H9 (cell line): ENCODE data around the gene KRR1. TPM values are rescaled to one million over a fixed set of nuclear protein-coding genes. Genes with fewer than 3 reads are reported as not detected.

Experiments used
- DNase-seq: peaks from one replicate; pipeline ENCODE4 v3.0.0-alpha.2; 2017
- H2AFZ ChIP-seq: one replicate; pipeline ENCODE4 v1.6.1; 2013; ENCODE audit warnings: mild to moderate bottlenecking, low read length, control low read depth, moderate library complexity
- H2AK5ac ChIP-seq: 2 replicates; pipeline ENCODE4 v1.6.1; 2013; ENCODE audit warnings: low read length, control low read depth, mixed read lengths; ENCODE audit not compliant: insufficient read length
- H2BK120ac ChIP-seq: one replicate; pipeline ENCODE4 v1.6.1; 2013; ENCODE audit warnings: low read depth, mild to moderate bottlenecking, low read length, control low read depth, inconsistent platforms; ENCODE audit not compliant: poor library complexity, severe bottlenecking
- H2BK12ac ChIP-seq: 2 replicates; pipeline ENCODE4 v1.6.1; 2013; ENCODE audit warnings: low read length, control low read depth, mixed read lengths, low read depth; ENCODE audit not compliant: insufficient read length
- H2BK15ac ChIP-seq: 2 replicates; pipeline ENCODE4 v1.6.1; 2013; ENCODE audit warnings: low read depth, low read length, control low read depth
- H2BK20ac ChIP-seq: one replicate; pipeline ENCODE4 v1.6.1; 2013; ENCODE audit warnings: low read depth, mild to moderate bottlenecking, low read length, control low read depth, inconsistent platforms; ENCODE audit not compliant: poor library complexity, severe bottlenecking
- H2BK5ac ChIP-seq: 2 replicates; pipeline ENCODE4 v1.6.1; 2013; ENCODE audit warnings: low read length, control low read depth, mixed read lengths; ENCODE audit not compliant: insufficient read length
- H3K14ac ChIP-seq: 2 replicates; pipeline ENCODE4 v1.6.1; 2013; ENCODE audit warnings: low read length, control low read depth; ENCODE audit not compliant: insufficient read depth
- H3K18ac ChIP-seq: 2 replicates; pipeline ENCODE4 v1.6.1; 2013; ENCODE audit warnings: low read depth, mild to moderate bottlenecking, mixed read lengths, low read length, control low read depth; ENCODE audit not compliant: insufficient read length
- H3K23ac ChIP-seq: 2 replicates; pipeline ENCODE4 v1.6.1; 2013; ENCODE audit warnings: low read length, control low read depth, mixed read lengths, low read depth; ENCODE audit not compliant: insufficient read length
- H3K23me2 ChIP-seq: 2 replicates; pipeline ENCODE4 v1.6.1; 2013; ENCODE audit warnings: low read depth, mild to moderate bottlenecking, mixed read lengths, low read length, control low read depth; ENCODE audit not compliant: insufficient read length, poor library complexity, severe bottlenecking
- H3K27ac ChIP-seq: 2 replicates; pipeline ENCODE4 v1.5.1; 2013; ENCODE audit warnings: low read length, control low read depth, mixed read lengths, low read depth; ENCODE audit not compliant: insufficient read length
- H3K27me3 ChIP-seq: 2 replicates; pipeline ENCODE4 v1.6.1; 2013; ENCODE audit warnings: low read length, control low read depth, inconsistent platforms; ENCODE audit not compliant: insufficient read depth
- H3K4ac ChIP-seq: 2 replicates; pipeline ENCODE4 v1.6.1; 2013; ENCODE audit warnings: low read depth, mild to moderate bottlenecking, control low read depth, inconsistent platforms, low read length, moderate library complexity
- H3K4me1 ChIP-seq: 2 replicates; pipeline ENCODE4 v1.6.1; 2013; ENCODE audit warnings: low read length, control low read depth, inconsistent platforms; ENCODE audit not compliant: insufficient read depth
- H3K4me2 ChIP-seq: 2 replicates; pipeline ENCODE4 v1.6.1; 2013; ENCODE audit warnings: low read length, control low read depth, mixed read lengths; ENCODE audit not compliant: insufficient read length, insufficient read depth
- H3K56ac ChIP-seq: 2 replicates; pipeline ENCODE4 v1.6.1; 2013; ENCODE audit warnings: low read depth, mild to moderate bottlenecking, mixed read lengths, low read length, control low read depth; ENCODE audit not compliant: insufficient read length
- H3K79me1 ChIP-seq: 2 replicates; pipeline ENCODE4 v1.6.1; 2013; ENCODE audit warnings: low read depth, mild to moderate bottlenecking, moderate library complexity, low read length, control low read depth, inconsistent platforms; ENCODE audit not compliant: insufficient read depth, poor library complexity, severe bottlenecking
- H3K79me2 ChIP-seq: 2 replicates; pipeline ENCODE4 v1.6.1; 2013; ENCODE audit warnings: low read length, control low read depth, inconsistent platforms; ENCODE audit not compliant: insufficient read depth
- H3K9ac ChIP-seq: 2 replicates; pipeline ENCODE4 v1.6.1; 2013; ENCODE audit warnings: low read length, control low read depth, mixed read lengths; ENCODE audit not compliant: insufficient read length; ENCODE audit errors: extremely low read depth
- H3K9me3 ChIP-seq: one replicate; pipeline ENCODE4 v1.6.1; 2013; ENCODE audit warnings: low read depth, low read length, inconsistent platforms; ENCODE audit not compliant: control insufficient read depth
- H3T11ph ChIP-seq: one replicate; pipeline ENCODE4 v1.6.1; 2013; ENCODE audit warnings: mild to moderate bottlenecking, low read length, control low read depth, inconsistent platforms
- H4K20me1 ChIP-seq: one replicate; pipeline ENCODE4 v1.6.1; 2013; ENCODE audit not compliant: control insufficient read depth, insufficient read length, insufficient read depth
- H4K5ac ChIP-seq: 2 replicates; pipeline ENCODE4 v1.6.1; 2013; ENCODE audit warnings: low read depth, mild to moderate bottlenecking, mixed read lengths, low read length, control low read depth; ENCODE audit not compliant: insufficient read length
- H4K8ac ChIP-seq: replicated peaks from 2 replicates; pipeline ENCODE4 v1.6.1; 2013; ENCODE audit warnings: low read length, control low read depth, mixed read lengths, low read depth; ENCODE audit not compliant: insufficient read length
- H4K91ac ChIP-seq: 2 replicates; pipeline ENCODE4 v1.6.1; 2013; ENCODE audit warnings: low read depth, mild to moderate bottlenecking, moderate library complexity, mixed read lengths, low read length, control low read depth; ENCODE audit not compliant: insufficient read length
- H3K27ac Mint-ChIP-seq, 3 experiments: 2 replicates in 2 of 3; 3 replicates in 1 of 3; pipeline ENCODE4 v1.8.0; 2020 to 2021; ENCODE audit warnings: mixed read lengths in 3 of 3, mild to moderate bottlenecking in 1 of 3, moderate library complexity in 1 of 3
- H3K27me3 Mint-ChIP-seq: 2 replicates; pipeline ENCODE4 v1.8.0; 2021; ENCODE audit warnings: low read depth, mild to moderate bottlenecking, moderate library complexity, mixed read lengths
- H3K36me3 Mint-ChIP-seq, 3 experiments: 2 replicates in 2 of 3; 3 replicates in 1 of 3; pipeline ENCODE4 v1.8.0; 2020 to 2021; ENCODE audit warnings: low read depth in 3 of 3, mixed read lengths in 3 of 3; ENCODE audit not compliant: insufficient read depth in 1 of 3
- H3K4me1 Mint-ChIP-seq, 2 experiments: 2 replicates each; pipeline ENCODE4 v1.8.0; 2020; ENCODE audit warnings: mixed read lengths in 2 of 2
- H3K4me3 Mint-ChIP-seq, 2 experiments: 2 replicates in 1 of 2; 3 replicates in 1 of 2; pipeline ENCODE4 v1.8.0; 2020 to 2021; ENCODE audit warnings: mild to moderate bottlenecking in 2 of 2, mixed read lengths in 2 of 2, moderate library complexity in 1 of 2
- H3K9me3 Mint-ChIP-seq, 2 experiments: 2 replicates in 1 of 2; 3 replicates in 1 of 2; pipeline ENCODE4 v1.8.0; 2020; ENCODE audit warnings: mild to moderate bottlenecking in 2 of 2, mixed read lengths in 2 of 2, moderate library complexity in 1 of 2
- WGBS: extraction: QIAGEN DNeasy Blood & Tissue Kit; methylation state at CpG from one replicate; pipeline ENCODE4 v1.1.7; 2013; ENCODE audit warnings: missing lambda C conversion rate, low lambda C conversion rate, mixed read lengths; ENCODE audit not compliant: insufficient read length; ENCODE audit errors: extremely low coverage; 5-methylcytosine and 5-hydroxymethylcytosine counted together
- total RNA-seq: library from RNA; stranded (reverse); gene quantifications from 2 replicates; pipeline ENCODE4 v1.2.1, GENCODE V29; 2021
- TF ChIP-seq, protein P1 (sequence below): fragments of 200-600 bp; sonication (generic); conservative IDR thresholded peaks from 3 replicates; pipeline ENCODE4 v1.8.0; 2021; ENCODE audit warnings: antibody characterized with exemption, mild to moderate bottlenecking

Gene KRR1
- total RNA-seq, 1 experiment from 2014 or later = 88.9 TPM

DNA sequence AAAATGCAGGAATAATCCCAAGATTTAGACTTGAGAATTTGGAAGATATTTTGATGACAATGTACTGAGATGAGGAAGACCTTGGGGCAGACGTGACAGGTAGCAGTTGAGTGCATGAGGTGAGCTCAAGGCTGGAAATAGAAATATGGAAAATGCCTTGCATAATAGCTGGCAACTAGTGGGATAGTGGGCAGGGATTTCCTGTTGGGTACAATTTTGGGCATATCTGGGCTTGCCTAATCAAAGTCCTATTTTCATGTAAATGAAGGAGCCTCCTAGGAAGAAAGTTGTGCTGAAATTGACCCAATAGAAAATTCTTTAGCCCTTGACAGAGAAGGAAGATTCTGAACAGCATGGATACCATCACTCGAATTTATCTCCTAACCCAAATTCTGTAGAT is 37.3 kb downstream of the KRR1 start:
- H3K79me1 ChIP-seq = no peaks in the 10 kb centered on the region
- no CpG with 5 or more reads among the region's 2 CpGs for WGBS
- peaks cover 3% of the 10 kb centered on the region; the same call in 1 of the 2 replicates for H3K4me1 ChIP-seq
- H3K18ac ChIP-seq = no peak overlapping the region
- H2BK20ac ChIP-seq = no peak overlapping the region
- no peaks in the 10 kb centered on the region for H3K79me2 ChIP-seq
- no peak overlapping the region for H3K4ac ChIP-seq
- no peak overlapping the region for H3T11ph ChIP-seq
- H2AK5ac ChIP-seq = no peak overlapping the region
- H3K14ac ChIP-seq = no peak overlapping the region
- no peak overlapping the region for H3K27ac ChIP-seq
- H4K91ac ChIP-seq = no peak overlapping the region
- H3K56ac ChIP-seq = no peak overlapping the region
- H2BK120ac ChIP-seq = no peak overlapping the region
- no peaks in the 10 kb centered on the region for H3K9me3 Mint-ChIP-seq
- H3K9me3 ChIP-seq = no peaks in the 10 kb centered on the region
- DNase-seq = no peak
- no peak overlapping the region for H4K8ac ChIP-seq
- no peak overlapping the region for H2BK15ac ChIP-seq
- no peaks in the 10 kb centered on the region for H3K27me3 Mint-ChIP-seq
- no peak overlapping the region; a peak in 1 of 7 replicates for H3K27ac Mint-ChIP-seq
- H3K23ac ChIP-seq = no peak overlapping the region
- no peak overlapping the region for H2BK5ac ChIP-seq
- no peaks in the 10 kb centered on the region for H3K36me3 Mint-ChIP-seq
- no peak overlapping the region for H3K9ac ChIP-seq
- H2AFZ ChIP-seq = no peak overlapping the region
- H4K20me1 ChIP-seq = no peaks in the 10 kb centered on the region
- no peak overlapping the region for H2BK12ac ChIP-seq
- TF ChIP-seq, protein P1, sequence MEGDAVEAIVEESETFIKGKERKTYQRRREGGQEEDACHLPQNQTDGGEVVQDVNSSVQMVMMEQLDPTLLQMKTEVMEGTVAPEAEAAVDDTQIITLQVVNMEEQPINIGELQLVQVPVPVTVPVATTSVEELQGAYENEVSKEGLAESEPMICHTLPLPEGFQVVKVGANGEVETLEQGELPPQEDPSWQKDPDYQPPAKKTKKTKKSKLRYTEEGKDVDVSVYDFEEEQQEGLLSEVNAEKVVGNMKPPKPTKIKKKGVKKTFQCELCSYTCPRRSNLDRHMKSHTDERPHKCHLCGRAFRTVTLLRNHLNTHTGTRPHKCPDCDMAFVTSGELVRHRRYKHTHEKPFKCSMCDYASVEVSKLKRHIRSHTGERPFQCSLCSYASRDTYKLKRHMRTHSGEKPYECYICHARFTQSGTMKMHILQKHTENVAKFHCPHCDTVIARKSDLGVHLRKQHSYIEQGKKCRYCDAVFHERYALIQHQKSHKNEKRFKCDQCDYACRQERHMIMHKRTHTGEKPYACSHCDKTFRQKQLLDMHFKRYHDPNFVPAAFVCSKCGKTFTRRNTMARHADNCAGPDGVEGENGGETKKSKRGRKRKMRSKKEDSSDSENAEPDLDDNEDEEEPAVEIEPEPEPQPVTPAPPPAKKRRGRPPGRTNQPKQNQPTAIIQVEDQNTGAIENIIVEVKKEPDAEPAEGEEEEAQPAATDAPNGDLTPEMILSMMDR = no peak
- H3K23me2 ChIP-seq = no peaks in the 10 kb centered on the region
- no peak overlapping the region for H4K5ac ChIP-seq
- H3K4me3 Mint-ChIP-seq = no peak overlapping the region
- H3K4me1 Mint-ChIP-seq = peaks cover 15% of the 10 kb centered on the region in 2 experiments
- H3K27me3 ChIP-seq = no peaks in the 10 kb centered on the region
- H3K4me2 ChIP-seq = no peak overlapping the region
